Retina (tissue), 1 donor: ENCODE measurements around the gene BRD3.
A peak's percentile ranks its signal among the peaks of the same experiment; 100 is the strongest.

ENCODE experiments used
- DNase-seq: peaks from one replicate; pipeline ENCODE4 v3.0.0-alpha.2; 2016

Gene BRD3

DNA sequence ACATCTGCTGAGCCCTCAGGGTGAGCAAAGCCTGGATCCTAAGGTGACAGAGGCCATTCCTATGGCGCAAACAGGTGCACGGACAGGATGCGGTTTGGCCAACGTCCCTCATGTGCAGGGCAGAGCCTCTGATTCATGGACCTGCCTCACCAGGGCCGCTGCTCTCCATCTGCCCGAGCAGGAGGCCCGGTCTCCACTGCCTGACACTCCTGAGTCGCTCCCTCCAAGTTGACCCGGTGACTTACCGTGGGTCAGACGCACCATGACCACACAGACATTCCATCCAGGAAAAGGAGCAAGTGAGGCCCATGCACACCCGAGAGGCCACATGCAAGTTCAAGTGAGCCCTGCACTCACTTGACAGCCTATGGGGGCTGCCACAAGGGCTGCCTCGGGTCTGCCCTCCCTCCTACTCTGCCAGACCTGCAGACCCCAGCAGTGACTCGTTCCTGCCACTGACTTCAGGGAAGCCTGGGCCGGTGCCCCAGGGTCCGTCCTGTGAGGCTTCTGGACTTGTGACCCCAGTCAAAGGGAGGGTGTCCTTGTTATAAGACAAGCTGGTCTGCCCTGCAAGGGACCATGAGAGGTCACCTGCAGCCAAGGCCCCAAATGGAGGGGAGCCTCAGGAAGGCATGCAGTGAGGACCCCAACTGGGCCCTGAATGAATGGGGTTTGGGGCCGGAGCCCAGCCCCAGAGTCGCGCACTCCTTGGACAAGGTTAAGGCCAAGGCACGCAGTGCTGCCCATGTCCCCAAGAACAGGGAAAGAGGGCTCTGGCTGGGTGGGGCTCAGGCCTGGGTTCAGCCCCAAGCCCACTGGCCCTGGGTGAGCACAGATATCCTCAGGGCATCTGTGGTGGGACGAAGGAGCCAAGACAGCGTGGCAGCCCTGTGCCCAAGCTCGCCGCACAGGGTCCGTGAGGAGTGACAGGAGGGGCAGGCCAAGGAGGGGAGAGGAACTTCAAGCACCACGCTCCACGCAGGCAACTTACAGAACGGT is 32.5 kb downstream of the BRD3 start:
- DNase-seq: no peak

DNA sequence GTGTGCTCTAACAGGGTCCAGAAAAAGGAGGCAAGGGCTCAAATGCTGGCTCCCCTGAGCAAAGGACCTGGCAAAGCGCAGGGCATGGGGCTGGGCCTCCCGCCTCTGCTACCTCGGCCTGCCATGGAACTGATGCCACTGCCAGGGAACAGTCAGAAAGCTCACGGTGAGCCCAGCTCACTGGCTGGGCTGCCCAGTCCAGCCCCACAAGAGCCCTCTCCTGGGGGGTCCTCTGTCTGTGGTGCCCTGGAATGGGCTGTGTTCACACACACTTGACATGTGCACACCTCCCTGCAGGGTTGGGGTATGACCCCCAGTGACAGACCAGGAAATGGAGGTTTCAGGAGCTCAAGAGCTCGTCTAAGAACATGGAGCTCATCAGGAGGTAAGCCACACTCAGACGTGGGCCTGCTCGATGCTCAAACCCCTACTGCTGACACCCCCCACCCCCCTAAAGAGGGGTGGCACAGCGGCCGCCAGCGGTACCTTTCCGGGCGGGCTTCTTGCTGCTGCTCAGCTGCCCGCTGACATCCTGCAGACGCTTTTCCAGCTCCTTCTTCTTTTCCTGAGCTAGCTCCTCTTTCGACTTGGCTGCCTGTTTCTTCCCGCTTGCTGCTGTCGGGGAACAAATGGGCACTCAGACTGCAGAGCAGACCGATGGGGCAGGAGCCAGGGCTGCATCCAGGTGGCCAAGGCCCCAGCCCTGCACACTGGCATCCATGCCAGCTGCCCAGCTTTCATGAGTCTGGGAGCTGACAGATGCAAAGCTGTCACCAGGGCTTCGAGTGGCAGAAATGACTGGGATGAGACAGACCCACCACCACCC is 33.4 kb downstream of the BRD3 start:
- no peak for DNase-seq

DNA sequence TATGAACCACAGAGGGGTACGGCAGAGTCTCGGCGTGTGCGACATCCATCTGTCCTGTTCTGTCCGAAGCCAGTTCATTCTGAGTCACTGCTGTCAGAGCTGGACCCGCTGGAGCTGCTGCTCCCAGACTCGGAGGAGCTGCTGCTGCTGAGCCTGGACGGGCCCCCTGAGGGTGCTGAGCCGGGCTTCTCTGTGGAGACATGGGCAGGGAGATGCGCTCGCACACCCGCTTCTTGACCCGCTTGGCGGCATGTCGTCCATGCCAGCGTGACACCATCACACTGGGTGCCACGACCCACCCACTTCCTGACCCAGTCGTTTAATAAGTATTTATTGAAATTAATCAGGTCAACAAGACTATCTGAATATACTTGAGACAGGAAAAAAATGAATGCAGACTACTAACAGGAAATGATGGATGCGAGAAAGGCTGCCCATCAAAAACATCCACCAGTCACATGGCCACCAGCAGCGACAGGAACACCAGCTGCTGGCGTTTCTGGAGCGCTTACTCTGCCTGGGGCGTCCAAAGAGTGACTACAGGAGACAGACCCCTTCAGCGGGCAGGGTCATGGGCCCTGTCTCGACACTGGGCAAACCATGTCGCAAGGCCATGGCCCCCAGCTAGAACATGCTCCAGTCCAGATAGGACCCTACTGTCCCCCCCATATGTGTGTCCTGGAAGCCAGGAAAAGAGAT is 34.2 kb downstream of the BRD3 start:
- DNase-seq: no peak

DNA sequence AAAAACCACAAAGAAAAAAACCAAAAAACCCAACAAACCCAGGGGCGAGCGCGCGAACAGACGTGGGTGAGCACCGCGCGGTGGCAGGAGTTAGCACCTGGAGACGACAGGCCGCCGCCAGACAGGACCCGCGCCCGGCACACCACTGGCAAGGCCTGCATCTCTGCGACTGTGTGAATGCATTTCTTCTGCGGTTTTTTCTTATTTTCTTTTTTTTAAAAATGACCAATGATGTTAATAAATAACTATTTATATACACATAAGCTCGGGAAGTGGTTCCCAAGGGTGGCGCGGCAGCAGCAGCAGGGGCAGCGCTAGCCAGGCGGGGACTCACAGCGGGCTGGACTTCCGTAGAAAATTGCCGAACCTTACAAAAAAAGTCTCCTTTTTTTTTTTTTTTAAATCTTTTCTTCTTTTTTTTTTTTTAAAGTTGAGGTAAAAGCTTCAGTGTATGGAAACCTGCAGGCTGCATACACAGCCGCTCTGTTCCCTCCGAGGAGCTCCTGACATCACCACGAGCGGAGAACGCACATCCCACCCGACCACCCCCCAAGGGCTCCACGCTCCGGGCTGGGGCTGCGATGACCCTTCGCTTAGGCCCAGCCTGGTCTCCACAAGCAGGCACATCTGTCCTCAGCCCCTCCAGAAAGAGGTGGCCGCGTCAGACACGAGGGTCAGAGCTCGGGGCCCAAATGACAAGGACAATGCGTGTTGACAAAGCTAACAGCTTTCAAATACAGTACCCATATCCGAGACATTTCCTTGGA is 35.2 kb downstream of the BRD3 start:
- DNase-seq: no peak

DNA sequence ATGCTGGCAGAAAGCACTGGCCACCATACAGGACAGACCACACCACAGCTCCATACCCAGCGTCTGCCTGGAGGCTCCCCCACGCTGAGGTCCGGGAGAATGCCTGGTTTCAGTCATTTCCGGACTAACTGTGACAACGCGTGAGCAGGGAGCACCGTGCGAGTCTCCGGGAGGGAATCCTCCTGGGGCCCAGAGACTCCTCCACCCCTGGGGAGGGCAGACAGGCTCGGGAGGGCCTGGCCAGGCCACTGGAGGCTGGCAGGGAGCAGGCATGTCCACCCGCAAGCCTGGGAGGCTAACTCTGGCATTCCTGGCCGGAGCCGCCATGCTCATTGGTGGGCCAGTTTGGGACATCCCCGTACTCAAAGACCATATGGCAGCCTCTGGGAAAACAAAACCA is 36.0 kb downstream of the BRD3 start:
- DNase-seq: no peak

DNA sequence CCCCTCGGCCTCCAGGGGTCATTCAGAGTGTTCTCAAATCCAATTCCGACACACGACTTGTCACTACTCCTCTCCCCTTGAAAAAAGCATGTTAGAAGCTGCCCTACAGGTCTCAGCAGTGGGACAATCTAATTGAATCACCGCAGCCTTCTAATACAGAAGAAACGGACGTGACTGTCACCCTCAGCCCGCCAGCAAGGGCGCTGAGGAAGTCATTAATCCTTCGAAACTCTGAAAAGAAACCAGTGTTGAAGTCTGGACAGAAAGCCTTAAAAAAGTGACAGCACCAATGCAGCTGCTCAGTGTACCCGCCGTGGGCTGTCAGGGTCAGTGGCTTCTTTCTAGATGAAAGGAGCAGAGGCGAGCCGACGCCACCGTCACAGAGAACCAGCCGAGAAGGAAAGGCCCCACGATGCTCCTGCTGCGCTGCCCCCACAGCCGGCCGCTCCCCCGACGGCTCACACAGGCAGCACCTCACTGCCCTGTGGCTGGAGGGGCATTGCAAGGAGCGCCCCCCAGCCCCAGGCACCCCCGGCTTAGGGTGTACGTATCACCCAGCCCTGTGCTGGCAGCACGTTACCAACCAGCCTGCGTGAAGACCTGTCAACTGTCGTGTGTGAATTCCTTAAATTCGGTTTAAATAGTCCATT is 36.9 kb downstream of the BRD3 start:
- DNase-seq: no peak

DNA sequence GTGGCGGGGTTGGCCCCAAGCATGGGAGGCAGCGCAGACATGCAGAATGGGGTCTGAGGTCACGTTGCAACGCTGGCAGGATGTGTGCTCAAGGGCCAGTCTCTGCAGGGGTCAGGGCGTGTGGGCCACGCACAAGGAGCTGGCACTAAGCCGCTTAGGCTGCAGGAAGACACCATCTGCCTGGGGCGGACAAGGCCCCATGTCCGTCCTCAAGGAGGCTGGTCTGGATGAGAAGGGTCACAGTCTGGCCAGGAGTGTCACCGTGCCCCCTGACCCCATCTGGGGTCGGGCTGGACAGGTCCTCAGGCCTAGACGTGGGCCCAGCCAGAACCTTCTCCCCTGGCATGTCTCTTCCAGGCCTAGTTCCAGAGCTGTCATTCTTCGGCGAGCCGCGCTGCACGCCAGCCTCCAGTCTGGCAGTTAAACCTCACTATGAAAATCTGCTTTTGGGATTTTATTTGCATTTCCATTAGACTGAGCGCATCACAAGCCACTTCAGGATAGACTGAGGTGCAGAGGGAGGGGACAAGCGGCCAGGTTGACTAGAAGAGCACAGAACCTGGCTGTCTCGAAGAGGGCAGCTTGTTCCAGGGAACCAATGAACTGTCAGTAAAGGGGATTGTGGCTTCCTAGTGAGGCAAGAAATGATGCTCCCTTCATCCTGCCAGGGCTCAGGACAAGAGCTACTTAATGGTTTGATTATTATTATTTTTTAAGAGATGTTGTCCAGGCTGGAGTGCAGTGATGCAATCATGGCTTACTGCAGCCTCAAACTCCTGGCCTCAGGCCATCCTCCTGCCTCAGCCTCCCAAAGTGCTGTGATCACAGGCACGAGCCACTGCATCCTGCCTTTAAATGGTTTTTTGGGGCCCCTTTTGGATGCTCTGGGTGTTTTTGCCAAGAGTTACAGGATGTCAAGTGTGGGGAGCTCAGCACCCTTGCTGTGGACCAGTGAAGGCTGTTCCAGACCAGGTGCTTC is 38.3 kb downstream of the BRD3 start:
- DNase-seq: no peak

DNA sequence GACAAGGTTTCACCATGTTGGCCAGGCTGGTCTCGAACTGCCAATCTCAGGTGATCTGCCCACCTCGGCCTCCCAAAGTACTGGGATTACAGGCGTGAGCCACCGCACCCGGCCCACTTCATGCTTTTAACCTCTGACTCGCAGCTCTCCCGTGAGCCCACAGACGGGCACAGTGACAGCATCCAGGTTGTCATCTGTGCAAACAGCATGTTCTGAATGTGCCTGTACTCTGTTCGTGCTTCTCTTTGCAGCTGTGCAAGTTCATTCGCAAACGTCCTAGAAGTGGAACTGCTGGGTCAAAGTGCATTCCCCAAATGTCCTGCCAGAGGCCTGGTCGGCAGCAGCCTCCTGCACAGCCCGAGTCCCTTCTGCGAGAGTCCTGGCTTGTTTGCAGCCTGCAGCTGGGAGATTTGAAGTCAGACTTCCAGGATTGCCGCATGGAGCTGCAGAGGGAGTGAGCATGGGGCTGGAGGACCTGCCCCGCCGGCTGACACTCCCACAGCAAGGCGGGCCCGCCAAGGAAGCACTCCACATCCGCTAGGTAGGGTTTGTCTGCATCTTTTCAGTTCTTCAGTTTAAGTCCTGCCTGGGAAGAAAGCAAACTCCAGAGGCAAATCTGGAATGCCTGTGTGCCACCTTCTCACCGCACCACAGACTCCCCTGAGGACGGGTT is 39.1 kb downstream of the BRD3 start:
- no peak for DNase-seq

DNA sequence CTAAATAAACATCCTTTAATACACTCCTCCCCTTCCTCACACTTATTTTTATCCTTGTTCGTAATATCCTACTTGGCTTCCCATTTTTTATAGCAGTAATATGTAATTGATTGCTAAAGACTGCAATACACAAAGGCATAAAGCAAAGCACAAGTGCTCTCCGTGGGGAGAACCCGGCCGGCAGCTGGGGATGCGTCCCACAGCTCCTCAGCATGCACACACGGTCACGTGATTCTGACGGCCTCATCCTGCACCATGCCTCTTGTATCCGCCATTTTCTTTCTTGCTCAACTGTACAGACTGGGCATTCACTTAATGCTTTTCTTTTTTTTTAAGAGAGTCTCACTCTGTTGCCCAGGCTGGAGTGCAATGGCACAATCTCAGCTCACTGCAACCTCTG is 39.8 kb downstream of the BRD3 start:
- no peak for DNase-seq

DNA sequence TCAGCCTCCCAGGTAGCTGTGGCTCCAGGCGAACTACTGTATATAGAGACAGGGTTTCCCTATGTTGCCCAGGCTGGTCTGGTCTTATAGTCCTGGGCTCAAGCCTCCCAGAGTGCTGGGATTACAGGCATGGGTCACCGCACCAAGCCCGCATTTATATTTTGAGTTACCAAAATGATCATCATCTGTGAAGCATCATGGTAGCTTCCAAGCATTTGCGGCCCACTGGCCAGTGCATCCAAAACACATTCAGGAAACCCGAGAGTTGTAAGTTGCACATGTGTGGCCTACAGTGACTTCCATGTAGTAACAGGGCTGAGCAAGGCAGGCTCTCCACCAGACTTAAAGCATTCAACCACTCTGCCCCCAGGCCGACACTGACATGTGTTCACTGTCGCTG is 40.3 kb downstream of the BRD3 start:
- DNase-seq: no peak

DNA sequence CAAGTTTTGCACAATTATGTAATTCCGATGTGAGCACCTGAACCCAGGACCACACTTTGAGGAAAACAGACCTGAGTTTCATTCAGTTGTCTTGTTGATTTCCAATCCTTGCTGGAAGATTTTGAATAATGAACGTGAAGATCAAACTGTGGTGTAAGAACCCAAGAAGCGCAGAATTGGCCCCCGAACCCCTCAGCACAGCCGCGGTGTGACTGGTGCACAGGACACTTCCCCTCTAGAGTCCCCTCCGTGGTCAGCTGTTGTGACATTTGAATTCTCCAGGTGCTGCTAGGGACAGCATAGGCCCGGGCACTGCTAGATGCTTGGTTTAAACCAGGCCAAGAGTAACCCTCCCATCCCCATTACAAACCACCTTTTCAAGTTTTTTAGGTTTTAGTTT is 40.8 kb downstream of the BRD3 start:
- DNase-seq: no peak

DNA sequence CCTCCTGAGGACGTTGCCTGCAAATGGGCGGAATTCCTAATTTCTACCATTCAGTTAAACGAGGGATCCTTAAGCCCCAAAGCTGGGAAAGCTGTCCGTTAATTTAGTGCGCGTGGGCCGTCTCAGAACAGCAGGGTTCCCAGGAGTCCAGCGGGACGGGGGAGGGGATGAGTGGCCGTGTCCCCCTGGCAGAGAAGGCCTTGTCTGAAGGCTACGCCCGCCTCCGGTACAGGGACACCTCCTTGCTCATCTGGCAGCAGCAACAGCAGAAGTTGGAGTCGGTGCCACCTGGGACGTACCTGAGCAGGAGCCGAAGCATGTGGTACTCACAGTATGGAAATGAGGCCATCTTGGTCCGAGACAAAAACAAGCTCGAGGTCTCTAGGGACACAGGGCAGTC is 41.2 kb downstream of the BRD3 start:
- no peak for DNase-seq

DNA sequence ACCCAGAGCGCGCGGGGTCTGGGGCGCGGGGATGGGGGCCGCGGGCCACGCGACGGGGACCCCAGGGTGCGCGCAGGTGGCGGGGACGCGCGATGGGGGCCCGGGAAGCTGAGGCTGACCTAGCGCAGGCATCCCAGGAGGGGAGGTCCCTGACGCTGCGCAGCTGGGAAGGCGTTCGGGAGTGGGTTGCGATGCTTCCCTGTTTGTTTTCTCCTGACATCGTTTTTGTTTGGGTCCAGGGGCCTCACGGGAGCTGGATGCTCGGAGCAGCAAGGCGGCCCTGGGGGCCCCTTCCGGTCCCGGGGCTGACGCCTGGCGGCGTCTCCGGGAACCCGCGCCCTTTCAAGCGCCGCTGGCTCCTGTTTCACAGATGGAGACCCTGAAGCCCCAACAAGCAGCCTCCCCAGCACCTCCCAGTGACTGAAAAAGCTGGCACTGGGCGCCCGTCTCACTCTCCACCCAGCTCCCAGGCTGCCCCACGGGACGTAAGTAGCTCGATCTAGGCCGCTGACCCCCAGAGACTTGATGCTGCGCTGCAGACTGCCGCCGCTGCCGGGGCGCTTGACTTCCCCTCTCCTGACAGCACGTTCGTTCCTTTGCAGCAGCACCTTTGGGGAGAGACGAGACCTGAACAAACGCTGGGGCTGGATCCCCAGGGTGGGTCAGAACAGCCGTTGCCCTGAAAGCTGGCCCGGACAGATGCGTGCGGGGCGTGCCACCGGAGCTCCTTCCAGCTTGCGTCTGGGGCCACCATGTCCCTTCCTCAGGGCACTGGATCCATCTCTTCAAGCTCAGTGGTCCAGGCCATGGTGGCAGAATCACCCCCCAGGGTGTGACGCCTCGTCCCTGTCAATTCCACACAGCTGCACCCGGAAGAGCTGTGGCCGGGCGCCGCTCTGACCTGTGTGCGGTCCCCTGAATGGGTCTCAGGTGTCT is 42.0 kb downstream of the BRD3 start:
- DNase-seq: peak; percentile 87

DNA sequence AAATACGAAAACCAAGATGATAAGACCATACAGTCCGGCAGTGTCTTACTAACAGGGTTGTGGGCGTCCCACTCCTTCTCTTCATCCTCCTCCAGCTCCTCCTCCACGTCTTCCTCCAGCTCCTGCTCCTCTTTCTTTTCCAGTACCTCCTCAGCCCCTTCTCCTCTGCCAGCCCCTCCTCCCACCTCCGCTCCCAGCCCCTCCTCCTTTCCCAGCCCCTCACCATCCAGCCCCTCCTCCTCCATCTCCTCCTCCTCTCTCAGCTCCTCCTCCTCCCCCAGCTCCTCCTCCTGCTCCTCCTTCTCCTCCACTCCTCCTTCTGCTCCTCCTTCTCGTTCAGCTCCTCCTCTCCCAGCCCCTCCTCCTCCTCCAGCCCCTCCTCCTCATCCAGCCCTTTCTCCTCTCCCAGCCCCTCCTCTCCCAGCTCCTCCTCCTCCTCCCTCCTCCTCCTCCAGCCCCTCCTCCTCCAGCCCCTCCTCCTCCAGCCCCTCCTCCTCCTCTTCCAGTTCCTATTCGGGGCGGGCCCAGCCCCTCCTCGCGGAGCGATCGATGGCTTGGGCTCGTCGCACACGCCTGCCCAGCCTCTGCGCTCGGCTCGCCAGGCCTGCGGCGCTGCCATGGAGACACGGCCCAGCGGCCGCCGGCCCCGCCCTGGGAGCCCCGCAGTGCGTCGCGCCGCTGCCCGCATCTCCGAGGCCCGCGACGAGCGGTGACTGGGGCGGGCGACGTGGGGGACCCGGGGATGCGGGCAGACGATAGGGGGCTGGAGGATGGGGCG is 42.8 kb downstream of the BRD3 start, which contains the start of gene BRD3OS:
Gene BRD3OS, plus strand, starts transcription at position 654 of the 778 bp plus-strand sequence. CDS start 1,267 bp downstream, outside the sequence.
- peak; percentile 92 for DNase-seq

DNA sequence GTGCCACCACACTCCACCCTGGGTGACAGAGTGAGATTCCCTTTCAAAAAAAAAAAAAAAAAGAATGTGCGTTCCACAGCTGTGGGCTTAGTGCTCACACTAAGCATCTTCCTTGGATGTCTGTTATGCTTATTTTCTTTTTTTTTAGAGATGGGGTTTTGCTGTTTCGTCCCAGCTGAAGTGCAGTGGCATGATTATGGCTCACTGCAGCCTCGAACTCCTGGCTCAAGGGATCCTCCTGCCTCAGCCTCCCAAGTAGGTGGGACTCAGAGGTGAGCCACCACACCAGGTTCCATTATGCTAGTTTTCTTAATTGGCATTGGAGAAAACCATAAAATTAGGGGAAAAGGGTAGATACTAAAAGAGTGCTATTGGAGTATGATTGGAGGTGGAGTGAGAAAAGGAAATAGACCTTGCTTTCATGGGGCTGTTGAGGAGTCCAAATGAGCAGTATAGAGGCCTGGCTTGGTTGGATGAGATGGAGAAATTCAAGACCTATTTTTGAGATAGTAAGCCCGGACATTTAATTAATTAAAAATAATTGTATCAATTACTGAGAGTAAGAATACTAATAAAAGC is 43.5 kb downstream of the BRD3 start:
- DNase-seq: no peak

DNA sequence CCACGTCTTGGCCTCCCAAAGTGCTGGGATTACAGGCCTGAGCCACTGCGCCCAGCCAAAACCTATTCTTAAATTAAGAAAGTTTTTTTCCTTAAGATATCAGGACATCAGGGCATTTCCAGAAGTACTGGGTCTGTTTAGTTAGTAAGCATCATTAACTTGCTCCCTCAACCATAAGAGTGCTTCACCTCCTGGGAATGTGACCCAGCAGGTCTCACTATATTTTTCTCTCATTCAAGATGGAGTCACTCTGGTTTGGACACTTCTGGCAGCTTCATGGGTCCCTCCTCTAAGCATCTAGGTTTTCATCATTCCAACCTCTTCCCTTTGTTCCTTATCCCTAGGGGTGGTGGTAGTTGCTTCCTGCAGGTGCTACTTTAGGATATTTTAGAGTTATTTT is 52.9 kb downstream of the BRD3 start:
- DNase-seq: no peak

DNA sequence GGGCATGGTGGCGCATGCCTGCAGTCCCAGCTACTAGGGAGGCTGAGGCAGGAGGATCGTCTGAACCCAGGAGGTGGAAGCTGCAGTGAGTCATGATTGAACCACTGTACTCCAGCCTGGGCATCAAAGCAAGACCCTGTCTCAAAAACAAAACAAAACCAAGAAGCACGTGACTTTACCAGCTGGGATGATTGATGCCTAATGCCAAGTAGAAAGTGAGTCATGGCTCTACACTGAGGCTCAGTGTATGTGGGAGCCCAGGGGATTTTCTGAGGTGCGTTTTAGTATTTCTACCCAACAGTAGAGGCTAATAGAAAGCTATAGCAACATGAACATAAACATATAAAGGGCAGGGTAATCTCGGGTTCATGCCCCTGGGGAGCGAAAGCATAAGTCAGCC is 56.4 kb downstream of the BRD3 start:
- DNase-seq: no peak
